GM19351 (cell line): ENCODE measurements around the gene SORL1-AS1.

ENCODE experiments used
- ATAC-seq: cut with Tn5 transposase; IDR thresholded peaks from one replicate; pipeline ENCODE4 v1.9.1; 2021; ENCODE audit warnings: mild to moderate bottlenecking, moderate library complexity; ENCODE audit not compliant: unreplicated experiment

SORL1-AS1 gene

DNA sequence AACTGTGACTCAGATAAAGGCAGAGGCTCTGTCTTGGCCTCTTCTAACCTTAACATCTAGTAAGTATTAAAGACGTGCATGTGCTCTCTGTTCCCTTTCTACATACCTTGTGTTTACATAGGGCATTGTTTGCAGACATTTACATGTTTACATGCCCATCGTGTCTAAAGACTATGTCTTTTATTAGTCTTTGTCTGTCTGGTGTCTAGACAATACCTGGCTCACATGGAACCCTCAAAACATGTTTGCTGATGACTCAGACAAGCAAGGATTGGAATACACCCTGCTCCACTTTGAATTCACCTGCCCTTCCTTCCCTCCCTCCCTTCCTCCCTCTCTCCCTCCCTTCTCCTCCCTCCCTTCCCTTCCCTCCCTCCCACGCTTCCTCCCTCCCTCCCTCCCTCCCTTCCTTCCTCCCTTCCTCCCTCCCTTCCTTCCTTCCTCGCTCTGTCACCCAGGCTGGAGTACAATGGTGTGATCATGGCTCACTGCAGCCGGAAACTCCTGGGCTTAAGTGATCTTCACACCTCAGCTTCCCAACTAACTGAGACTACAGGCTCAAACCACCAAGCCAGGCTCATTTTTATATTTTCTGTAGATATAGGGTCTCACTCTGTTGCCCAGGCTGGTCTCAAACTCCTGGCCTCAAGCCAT is 23.7 kb upstream of the SORL1-AS1 start:
- no peak for ATAC-seq

DNA sequence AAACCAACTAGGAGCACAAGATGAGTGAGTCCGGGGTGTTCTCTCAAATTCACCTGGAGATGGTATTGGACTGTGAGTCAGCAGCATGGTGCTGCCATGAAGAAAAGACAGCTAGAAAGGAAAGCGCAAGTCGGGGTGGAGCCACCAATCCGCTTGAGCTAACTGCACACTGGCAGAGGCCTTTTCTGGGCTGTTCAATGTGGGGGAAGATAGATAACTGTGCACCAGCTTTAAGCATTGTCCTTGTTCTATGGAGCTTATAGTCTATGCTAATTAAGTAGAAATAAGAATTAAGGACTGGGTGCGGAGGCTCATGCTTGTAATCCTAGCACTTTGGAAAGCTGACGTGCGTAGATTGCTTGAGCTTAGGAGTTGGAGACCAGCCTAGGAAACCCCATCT is 21.9 kb upstream of the SORL1-AS1 start:
- no peak for ATAC-seq

DNA sequence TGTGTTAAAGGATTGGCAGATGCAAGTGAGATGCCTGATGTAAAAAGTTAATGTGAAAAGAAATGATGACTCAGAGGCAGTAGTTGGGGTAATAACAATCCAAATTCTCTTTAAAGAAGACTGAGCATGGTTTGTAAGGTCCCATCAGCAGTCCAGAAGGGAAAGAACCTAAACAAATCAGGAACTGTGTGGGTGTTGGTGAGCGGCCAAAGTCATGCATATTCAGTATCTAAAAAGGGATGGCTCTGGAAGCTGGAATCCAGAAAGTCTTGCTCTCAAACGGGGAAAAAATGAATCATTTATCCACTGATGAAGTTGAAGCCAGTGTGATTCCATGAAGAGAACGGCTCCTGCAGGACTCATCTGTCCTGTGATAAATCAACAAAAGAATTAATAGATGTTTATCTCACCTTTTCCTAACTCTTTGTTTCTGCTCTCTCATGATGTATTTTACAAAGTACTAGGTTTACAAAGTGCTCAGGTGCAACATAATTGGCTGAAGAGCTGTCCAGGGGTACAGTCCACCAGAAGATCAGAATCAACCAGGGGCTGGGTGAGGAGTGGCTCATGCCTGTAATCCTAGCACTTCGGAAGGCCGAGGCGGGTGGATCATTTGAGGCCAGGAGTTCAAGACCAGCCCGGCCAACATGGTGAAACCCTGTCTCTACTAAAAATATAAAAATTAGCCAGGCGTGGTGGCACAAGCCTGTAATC is 20.5 kb upstream of the SORL1-AS1 start:
- ATAC-seq: no peak

DNA sequence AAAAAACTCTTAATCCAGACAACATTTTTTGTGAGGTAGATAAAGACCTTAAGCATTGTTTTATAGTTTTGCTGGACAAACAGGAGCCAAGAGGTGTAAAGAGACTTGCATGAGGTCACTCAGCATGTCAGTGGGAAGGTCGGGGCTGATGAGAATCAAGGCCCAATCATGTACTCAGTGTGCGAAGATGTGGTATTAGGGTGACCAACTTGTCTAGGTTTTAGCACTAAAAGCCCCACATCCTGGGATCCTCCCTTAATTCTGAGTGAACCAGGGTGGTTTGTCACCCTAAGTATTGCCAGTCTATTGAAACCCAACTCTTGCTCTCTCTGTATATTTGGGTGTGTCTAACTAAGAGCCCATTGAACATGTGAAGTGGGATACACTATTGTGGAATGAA is 19.5 kb upstream of the SORL1-AS1 start:
- no peak for ATAC-seq

DNA sequence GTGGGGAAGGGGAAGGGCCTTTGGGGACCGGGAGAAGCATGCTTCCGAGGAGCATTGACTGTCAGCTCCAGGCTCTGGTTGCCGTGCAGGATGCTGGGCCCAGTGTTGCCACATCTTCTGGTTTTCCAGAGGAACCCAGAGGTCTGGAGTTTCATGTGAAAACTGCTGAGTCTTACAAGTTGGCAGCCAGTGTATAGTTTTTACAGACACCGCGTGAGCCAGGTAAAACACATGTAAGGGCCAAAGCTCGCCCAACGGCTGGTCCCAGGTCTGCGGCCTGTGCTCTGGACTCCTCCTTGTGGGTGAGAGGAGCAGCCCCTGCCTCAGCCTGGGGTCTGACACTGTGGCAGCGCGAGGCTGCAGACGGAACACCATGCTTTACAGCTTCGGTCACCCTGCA is 18.4 kb upstream of the SORL1-AS1 start:
- ATAC-seq: no peak

DNA sequence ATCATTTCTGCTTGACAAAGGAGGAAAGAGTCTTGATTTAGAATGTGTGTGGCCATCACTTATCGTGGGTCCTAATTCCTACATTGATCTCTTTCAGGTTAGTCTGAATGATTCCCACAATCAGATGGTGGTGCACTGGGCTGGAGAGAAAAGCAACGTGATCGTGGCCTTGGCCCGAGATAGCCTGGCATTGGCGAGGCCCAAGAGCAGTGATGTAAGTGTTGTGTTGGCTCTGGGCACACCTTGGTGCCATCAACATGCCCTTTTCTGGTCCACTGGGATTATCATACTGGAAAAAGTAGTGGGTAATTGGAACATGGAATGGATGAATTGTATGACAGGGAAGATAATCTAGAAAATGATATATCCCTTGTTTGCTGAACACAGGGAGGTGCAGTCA is 17.1 kb upstream of the SORL1-AS1 start:
- no peak for ATAC-seq

DNA sequence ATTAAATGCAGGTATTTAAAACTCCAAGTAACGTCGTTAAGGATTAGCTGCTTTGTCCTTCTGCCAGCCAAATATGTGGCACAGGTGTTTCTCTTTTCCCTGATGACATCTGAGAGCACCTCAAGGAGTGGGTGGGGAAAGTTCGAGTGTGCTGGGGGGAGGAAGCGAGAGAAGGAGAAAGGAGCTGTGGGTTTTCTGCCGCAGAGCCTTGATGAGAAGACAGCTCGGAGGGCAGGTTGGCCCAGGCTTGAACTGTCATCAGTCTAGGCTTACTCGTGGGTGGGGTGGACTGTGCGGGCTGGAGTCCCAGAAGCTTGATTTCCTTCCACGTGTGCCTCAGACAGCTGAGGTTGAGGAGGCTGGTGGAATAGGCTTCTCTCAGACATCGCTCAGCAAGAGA is 15.2 kb upstream of the SORL1-AS1 start:
- ATAC-seq: peak; percentile 73

DNA sequence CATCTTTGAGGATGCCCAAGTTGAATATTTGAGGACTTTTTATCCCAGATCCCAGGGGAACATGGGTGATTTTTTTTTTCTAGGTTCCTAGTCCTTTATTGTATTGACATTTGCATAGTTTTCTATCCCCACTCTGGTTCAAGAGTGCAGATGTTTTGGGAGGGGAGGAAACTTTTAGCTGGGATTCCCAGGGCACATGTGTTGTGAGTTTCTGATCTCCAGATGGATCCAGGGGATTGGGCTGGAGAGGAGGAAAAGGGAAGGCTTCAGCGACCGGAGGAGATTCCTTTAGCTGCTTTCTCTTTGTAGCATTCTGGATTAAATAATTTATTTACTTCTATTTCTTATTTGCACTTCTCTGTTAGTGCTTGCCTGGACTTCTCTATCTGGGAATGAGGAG is 14.7 kb upstream of the SORL1-AS1 start:
- ATAC-seq: no peak

DNA sequence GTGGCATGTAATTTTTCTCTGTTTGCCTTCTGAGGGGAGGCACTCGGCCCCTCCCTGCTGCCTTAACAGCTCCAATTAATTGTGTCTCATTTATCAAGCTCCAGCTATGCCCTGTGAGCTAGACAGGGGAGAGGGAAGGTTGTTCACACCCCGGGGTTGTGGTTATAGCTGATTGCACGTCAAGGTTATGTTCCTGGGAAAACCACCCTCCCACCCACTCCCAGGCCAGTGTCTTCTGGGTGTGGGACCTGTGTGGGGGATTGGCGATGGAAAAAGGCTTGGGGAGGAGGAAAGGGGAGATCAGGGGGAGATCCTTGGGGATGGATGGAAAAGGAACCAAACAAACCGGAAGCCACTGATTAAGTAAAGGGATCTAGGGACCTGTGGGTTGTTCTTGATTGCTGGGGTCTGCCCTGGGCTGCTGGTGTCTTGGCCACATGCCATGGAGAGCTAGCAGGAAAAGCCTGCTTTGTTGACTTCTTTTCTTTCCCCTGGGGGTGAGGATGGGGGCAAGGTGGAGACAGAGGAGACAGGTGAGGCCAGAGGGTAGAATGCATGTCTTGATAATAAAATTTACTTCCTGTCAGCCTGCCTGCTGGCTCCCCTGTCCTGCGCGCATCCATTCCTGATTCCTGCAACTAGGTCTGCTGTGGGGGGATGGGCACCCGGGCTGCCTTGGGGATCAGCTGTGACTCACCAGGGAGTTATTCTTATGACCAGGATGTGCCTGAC is 13.5 kb upstream of the SORL1-AS1 start:
- ATAC-seq: no peak

DNA sequence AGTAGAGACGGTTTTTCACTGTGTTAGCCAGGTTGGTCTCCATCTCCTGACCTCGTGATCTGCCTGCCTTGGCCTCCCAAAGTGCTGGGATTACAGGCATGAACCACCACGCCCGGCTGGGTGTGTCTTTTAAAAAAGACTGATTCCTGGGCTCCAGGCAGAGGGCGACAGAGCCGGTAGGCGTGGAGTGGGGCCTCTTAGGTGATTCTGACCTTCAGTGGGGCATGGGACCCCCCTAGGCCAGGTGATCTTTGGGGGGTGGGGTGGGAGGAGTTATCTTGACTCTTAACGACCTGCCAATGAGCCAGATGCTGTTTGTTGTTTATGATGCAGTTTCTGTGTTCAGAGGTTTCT is 12.9 kb upstream of the SORL1-AS1 start:
- ATAC-seq: no peak

DNA sequence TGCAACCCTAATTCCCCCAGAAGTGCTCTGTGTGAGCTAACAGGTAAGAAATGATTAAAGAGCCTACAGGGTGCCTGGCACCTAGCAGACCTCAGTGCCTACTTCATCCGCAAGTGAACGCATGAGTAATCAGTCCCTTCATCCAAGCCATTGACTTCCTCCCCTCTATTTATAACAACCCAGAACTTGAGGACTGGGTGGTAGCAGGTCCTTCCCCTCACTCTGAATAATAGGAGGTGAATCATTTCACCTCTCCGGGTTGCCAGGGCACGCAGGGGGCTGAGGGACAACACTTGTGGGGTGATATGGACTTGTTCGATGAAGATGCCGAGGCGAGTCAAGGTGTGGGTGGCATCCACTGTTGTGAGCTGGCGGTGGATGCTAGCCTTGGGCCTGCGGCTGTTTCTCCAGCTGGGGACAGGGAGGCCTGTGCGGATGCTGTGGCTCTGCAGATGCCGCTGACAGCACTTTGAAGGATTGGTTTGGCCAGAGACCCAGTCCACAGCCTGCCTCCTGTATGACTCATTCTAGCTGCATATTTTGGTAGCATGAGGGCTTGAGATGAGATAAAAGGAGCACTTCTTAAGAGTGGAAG is 11.7 kb upstream of the SORL1-AS1 start:
- peak; percentile 55 for ATAC-seq

DNA sequence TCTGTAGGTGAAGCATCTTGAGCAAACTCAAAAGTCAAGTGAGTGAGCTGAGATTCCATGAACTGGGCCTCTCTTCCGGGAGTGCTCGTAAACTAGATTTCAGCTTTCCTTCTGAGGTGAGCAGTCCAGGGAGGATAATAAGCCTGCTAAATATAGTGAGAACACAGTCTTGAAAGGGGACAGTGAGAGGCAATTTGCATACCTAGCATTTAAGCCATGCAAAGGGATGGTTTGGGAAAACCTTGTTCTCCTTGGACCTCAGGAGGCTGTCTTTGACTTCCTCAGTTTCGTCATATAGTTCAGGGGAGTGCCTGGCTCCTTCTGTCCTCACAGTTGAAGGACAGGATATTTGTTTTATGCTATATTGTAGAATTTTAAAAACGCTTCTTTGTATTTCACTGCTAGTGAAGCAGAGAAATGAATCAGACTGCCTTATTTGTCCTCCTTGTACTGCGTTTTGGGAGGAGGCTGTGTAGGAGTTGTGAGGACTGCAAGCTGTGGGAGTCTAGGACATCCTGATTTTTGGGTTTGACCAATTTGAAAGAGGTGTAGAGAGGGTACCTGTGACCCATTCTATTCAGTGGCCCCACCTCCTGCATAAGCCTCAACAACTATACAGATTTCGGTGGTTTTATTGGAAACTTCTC is 11.0 kb upstream of the SORL1-AS1 start:
- no peak for ATAC-seq

DNA sequence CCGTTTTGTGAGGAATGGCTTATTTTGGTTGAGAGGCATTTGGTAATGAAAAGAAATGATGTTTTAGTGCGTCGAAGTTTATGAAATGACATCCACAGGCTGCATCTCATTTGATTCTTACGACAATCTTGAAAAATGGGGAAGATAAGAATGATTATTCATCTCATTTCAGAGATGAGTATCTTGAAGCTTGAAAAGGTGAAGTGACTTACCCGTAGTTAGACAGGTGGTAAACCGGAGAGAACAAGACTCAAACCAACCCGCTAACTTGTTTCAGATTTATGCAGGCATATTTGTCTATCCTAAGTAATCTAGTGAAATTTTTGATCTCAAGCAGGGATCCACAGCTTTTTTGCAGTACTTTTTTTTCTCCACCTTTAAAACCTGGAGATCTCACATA is 9.1 kb upstream of the SORL1-AS1 start:
- ATAC-seq: no peak

DNA sequence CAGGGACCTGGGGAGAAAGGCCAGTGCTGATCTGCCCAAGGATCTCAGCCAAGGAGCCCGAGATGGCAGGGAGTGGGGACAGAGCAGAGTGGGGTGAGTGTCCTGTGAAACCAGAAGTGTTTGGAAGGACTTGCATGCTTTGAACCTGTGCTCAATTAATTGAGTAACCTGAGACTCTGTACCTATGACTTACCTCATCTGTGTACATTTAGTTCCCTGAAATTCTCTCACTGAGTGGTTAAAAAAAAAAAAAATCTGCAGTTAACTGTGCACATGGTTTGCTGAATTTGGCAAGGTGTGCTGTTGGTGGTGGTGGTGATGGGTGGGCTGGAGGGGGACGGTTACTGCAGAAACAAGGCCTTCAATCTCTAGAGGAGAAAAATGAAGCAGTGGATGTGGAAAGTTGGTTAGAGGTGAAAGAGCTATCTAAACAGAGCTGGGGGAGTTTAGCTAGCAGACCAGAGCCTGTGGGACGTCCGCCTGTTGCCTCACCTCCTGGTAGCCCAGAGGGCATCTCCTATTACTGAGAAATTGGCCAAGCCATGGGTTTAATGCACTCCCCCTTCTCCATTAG is 8.3 kb upstream of the SORL1-AS1 start:
- no peak for ATAC-seq

DNA sequence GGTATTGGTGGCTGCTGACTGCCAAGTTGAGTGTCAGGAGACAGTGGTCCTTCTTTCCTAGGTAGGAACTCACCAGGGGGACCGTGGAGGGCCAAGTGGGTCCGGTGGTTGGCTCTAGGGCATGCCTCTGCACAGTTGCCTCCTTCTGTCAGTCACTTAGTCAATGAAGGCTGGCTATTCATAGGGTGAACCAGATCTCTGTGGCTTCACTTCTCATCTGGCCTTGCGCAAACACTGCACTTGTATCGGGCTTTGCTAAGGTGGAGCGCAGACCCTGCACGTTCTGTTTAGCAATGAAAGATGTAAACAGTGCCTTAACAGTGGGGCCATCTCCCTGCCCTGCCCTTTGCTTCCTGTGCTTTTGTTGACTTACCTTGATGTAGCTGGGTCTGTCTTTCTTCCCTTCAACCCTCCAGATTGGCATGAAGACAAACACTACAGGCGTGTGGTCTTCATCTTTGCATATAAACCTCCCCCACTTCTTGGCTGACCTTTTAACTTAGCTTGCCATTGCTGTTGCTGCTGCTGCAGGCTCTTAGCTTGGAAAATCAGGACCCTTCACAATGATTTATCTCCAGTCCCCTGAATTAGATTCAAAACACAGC is 6.7 kb upstream of the SORL1-AS1 start:
- no peak for ATAC-seq

DNA sequence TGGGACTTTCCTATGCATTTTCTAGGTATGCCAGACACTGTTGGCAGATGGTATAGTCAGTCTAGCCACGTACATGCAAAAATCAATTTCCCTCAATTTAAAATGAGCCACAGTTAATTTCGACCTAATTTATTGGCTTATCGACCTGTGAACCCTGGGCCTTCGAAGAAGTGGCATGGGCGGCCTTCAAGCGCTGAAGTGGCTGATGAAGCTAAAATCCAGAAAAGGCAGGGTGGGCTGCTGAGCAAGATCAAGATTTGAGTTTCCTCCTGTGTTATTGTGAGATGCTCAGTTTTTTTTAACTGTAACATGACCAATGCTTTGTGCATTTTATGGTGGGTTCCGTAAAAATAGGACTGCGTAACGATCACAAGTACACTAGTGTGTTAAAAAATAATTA is 5.8 kb upstream of the SORL1-AS1 start:
- no peak for ATAC-seq

DNA sequence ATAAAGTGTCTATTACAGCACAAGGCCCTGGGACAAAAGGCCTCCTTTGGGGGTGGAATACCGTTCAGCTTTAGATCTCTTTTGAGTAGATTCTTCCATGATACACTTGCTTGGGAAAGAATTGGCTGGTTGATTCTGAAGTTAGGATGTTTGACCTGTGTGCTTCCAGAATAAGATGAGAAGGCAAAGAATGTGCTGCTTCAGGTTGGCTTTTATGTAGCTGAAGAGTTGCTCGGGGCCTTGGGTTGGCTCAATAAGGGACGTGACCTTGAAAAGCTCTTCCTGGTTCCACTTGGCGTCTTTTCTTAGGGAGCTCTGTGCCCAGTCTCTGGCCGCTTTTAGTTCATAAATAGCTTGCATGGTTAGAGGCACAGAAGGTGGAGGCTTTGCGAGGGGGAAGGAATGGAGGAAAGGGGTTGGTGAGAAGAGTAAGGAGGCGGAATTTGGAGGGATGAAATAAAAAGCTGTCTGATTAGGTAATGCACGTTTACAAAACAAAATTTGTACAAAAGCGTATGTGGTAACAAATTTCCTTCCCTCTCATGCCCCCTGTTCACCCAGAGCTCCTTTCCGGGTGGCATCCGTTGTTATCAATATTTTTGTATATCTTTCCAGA is 4.2 kb upstream of the SORL1-AS1 start:
- ATAC-seq: no peak

DNA sequence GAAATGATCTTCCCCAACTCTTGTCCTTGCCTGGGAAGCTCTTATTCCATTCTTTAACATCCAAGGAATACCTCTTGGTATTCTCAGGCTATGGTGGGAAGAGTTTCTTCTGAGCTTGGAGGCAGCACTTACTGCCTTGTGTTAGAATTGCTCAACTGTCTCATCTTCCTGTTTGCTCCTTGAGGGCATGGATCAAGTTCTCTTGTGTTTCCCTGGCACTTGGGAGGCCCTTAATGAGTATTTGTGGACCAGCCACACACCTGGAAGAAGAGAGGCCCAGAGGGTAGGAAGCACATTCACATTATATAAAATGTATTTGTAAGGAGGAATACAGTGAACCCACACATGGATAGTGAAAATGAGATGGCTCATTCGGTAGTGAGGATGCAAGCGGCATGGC is 3.4 kb upstream of the SORL1-AS1 start:
- no peak for ATAC-seq

DNA sequence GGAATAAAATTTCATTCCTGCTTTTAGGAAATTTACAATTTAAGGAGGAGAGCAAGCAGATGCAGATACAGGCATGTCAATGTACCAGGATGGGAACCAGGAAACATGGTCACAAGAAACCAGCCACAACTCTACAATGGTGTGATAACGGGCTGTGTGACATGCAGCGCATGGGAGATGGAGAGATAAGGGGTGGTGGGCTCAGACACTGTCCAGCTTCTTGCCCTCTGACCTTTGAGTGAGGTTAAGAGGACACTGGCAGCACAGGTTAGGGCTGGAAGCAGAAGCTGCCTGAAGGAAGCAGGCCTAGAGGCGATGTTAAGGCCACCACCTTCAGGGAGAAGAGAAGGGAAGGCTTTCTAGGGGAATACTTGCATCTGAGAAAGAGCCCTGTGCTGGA is 2.3 kb upstream of the SORL1-AS1 start:
- ATAC-seq: no peak

DNA sequence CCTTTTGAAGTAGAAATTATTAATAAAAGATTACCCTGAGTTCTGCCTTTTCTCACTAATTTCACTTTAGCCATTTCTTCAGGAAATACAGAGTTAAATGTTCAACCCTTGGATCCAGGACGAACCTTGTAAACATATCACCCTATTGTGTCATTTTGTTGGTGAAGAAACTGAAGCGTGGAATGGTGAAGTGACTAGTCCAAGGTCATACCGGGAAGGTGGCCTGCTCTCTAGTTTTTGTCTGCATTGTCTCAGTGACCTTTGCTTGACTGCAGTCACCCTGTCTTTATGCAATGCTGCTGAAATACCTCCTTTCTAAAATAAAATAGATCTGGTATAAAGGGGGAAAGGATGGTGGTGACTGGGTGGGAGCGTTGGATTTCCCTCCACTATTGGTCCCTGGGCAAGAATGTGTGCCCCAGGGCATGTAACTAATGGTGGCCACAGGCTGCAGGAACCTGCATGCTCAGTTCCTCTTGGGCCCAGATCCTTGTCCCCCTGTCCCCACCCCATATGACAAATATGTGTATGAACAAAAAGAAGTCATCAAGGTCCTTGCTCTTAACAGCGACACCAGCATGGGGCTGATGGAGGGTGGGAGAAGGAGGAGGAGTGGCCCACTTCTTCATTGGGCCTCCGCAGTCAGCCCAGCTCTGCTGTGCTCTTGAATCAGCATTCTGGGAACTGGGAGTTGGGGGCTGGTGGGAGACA is 977 bp upstream of the SORL1-AS1 start:
- ATAC-seq: no peak
